Effector memory CD8-positive, alpha-beta T cell (primary cell): ENCODE data around the gene PRUNE2.

Experiments used
- ATAC-seq: fragments of 150-1000 bp; cut with Tn5 transposase; replicated peaks from 2 replicates; pipeline ENCODE4 v1.10.0; 2021; ENCODE audit warnings: mild to moderate bottlenecking, moderate library complexity
- DNase-seq, 3 experiments: peaks; one replicate each; pipeline ENCODE4 v3.0.0; 2021
- H3K27ac Mint-ChIP-seq, 2 donors: one replicate each; pipeline ENCODE4 v1.8.0; 2022; ENCODE audit warnings: mild to moderate bottlenecking in 2 of 2, mixed read lengths in 2 of 2, moderate library complexity in 2 of 2
- H3K27me3 Mint-ChIP-seq, 2 donors: one replicate each; pipeline ENCODE4 v1.8.0; 2022; ENCODE audit warnings: mixed read lengths in 2 of 2
- H3K36me3 Mint-ChIP-seq: one replicate; pipeline ENCODE4 v1.8.0; 2022; ENCODE audit warnings: mild to moderate bottlenecking, moderate library complexity, mixed read lengths; ENCODE audit not compliant: insufficient read depth
- H3K4me1 Mint-ChIP-seq, 2 donors: one replicate each; pipeline ENCODE4 v1.8.0; 2022; ENCODE audit warnings: low read depth in 2 of 2, mixed read lengths in 2 of 2
- H3K4me3 Mint-ChIP-seq, 2 donors: one replicate each; pipeline ENCODE4 v1.8.0; 2022; ENCODE audit warnings: mild to moderate bottlenecking in 2 of 2, mixed read lengths in 2 of 2, moderate library complexity in 2 of 2
- H3K9me3 Mint-ChIP-seq, 2 donors: one replicate each; pipeline ENCODE4 v1.8.0; 2022; ENCODE audit warnings: mixed read lengths in 2 of 2

The PRUNE2 gene

GRCh38 chr9:76827296-76828080, 78.4 kb downstream of the PRUNE2 start:
- Mint-ChIP-seq H3K27me3 (peaks cover 7 to 14% of the 10 kb centered on the region in 2 donors), H3K27ac (no peak overlapping the region)
- DNase-seq: no peak

GRCh38 chr9:76820431-76820830, 85.5 kb downstream of the PRUNE2 start:
- Mint-ChIP-seq H3K27ac (no peak overlapping the region), H3K4me1 (no peaks in the 10 kb centered on the region), H3K9me3 (no peaks in the 10 kb centered on the region), H3K4me3 (no peak overlapping the region), H3K27me3 (peaks cover 6 to 18% of the 10 kb centered on the region in 2 donors), H3K36me3 (no peaks in the 10 kb centered on the region)
- ATAC-seq (no peak), DNase-seq (no peak)

More at GRCh38 chr9:76827296-76828080, 78.4 kb downstream of the PRUNE2 start:
- no peaks in the 10 kb centered on the region for H3K9me3 Mint-ChIP-seq
- no peak overlapping the region for H3K4me3 Mint-ChIP-seq
- no peaks in the 10 kb centered on the region for H3K36me3 Mint-ChIP-seq
- ATAC-seq: no peak
- H3K4me1 Mint-ChIP-seq: no peaks in the 10 kb centered on the region

- DNase-seq (no peak), ATAC-seq (no peak)
- no peak overlapping the region for H3K4me3 Mint-ChIP-seq
- H3K4me1 Mint-ChIP-seq: no peaks in the 10 kb centered on the region
- H3K27me3 Mint-ChIP-seq: peaks cover 15 to 26% of the 10 kb centered on the region in 2 donors
- H3K36me3 Mint-ChIP-seq: no peaks in the 10 kb centered on the region
- H3K9me3 Mint-ChIP-seq: no peaks in the 10 kb centered on the region
- H3K27ac Mint-ChIP-seq: no peak overlapping the region
Measured at GRCh38 chr9:76818271-76818670, 87.6 kb downstream of the PRUNE2 start.

- H3K27me3 Mint-ChIP-seq: peaks cover 15 to 26% of the 10 kb centered on the region in 2 donors
- H3K4me1 Mint-ChIP-seq: no peaks in the 10 kb centered on the region
- ATAC-seq (no peak), DNase-seq (no peak)
- no peaks in the 10 kb centered on the region for H3K9me3 Mint-ChIP-seq
- H3K36me3 Mint-ChIP-seq: no peaks in the 10 kb centered on the region
- no peak overlapping the region for H3K4me3 Mint-ChIP-seq
- H3K27ac Mint-ChIP-seq: no peak overlapping the region
Measured at GRCh38 chr9:76817489-76817888, 88.4 kb downstream of the PRUNE2 start.

GRCh38 chr9:76812591-76812990, 93.3 kb downstream of the PRUNE2 start:
- Mint-ChIP-seq H3K9me3 (no peaks in the 10 kb centered on the region), H3K27ac (no peak overlapping the region)
- ATAC-seq: no peak

GRCh38 chr9:76810377-76810957, 95.4 kb downstream of the PRUNE2 start:
- no peak overlapping the region for H3K4me3 Mint-ChIP-seq
- H3K27ac Mint-ChIP-seq: no peak overlapping the region
- peaks cover 23 to 30% of the 10 kb centered on the region in 2 donors for H3K27me3 Mint-ChIP-seq
- H3K9me3 Mint-ChIP-seq: no peaks in the 10 kb centered on the region
- H3K36me3 Mint-ChIP-seq: no peaks in the 10 kb centered on the region
- ATAC-seq (no peak), DNase-seq (no peak)
- H3K4me1 Mint-ChIP-seq: no peaks in the 10 kb centered on the region

More at GRCh38 chr9:76812591-76812990, 93.3 kb downstream of the PRUNE2 start:
- H3K27me3 Mint-ChIP-seq: peaks cover 27 to 30% of the 10 kb centered on the region in 2 donors
- H3K4me1 Mint-ChIP-seq: no peaks in the 10 kb centered on the region
- no peak for DNase-seq
- no peaks in the 10 kb centered on the region for H3K36me3 Mint-ChIP-seq
- no peak overlapping the region for H3K4me3 Mint-ChIP-seq

GRCh38 chr9:76808636-76809035, 97.3 kb downstream of the PRUNE2 start:
- Mint-ChIP-seq H3K4me1 (no peaks in the 10 kb centered on the region), H3K36me3 (no peaks in the 10 kb centered on the region), H3K27ac (no peak overlapping the region), H3K4me3 (no peak overlapping the region), H3K9me3 (peaks cover 0 to 7% of the 10 kb centered on the region in 2 donors), H3K27me3 (peaks cover 15 to 33% of the 10 kb centered on the region in 2 donors)
- DNase-seq (no peak), ATAC-seq (no peak)

GRCh38 chr9:76803762-76804161, 102.2 kb downstream of the PRUNE2 start:
- no peak overlapping the region for H3K4me3 Mint-ChIP-seq
- ATAC-seq: no peak
- no peaks in the 10 kb centered on the region for H3K36me3 Mint-ChIP-seq
- no peaks in the 10 kb centered on the region for H3K4me1 Mint-ChIP-seq
- H3K27ac Mint-ChIP-seq: no peak overlapping the region
- DNase-seq: no peak
- peaks cover 0 to 7% of the 10 kb centered on the region in 2 donors for H3K9me3 Mint-ChIP-seq
- H3K27me3 Mint-ChIP-seq: peaks cover 6 to 30% of the 10 kb centered on the region in 2 donors

- ATAC-seq (no peak), DNase-seq (no peak)
- Mint-ChIP-seq H3K4me3 (no peak overlapping the region), H3K36me3 (no peaks in the 10 kb centered on the region), H3K27ac (no peak overlapping the region), H3K4me1 (no peaks in the 10 kb centered on the region), H3K9me3 (peaks cover 0 to 7% of the 10 kb centered on the region in 2 donors), H3K27me3 (peaks cover 0 to 29% of the 10 kb centered on the region in 2 donors)
Measured at GRCh38 chr9:76803083-76803482, 102.8 kb downstream of the PRUNE2 start.

GRCh38 chr9:76800901-76801300, 105.0 kb downstream of the PRUNE2 start:
- Mint-ChIP-seq H3K27me3 (peaks cover 9 to 35% of the 10 kb centered on the region in 2 donors), H3K4me3 (no peak overlapping the region), H3K4me1 (no peaks in the 10 kb centered on the region), H3K36me3 (no peaks in the 10 kb centered on the region), H3K9me3 (peaks cover 0 to 7% of the 10 kb centered on the region in 2 donors), H3K27ac (no peak overlapping the region)
- DNase-seq (no peak), ATAC-seq (no peak)

GRCh38 chr9:76799473-76799872, 106.4 kb downstream of the PRUNE2 start:
- Mint-ChIP-seq H3K4me3 (no peak overlapping the region), H3K36me3 (no peaks in the 10 kb centered on the region), H3K27ac (no peak overlapping the region), H3K27me3 (peaks cover 15 to 35% of the 10 kb centered on the region in 2 donors), H3K9me3 (no peaks in the 10 kb centered on the region), H3K4me1 (no peaks in the 10 kb centered on the region)
- no peak for ATAC-seq
- no peak for DNase-seq

GRCh38 chr9:76798527-76798926, 107.4 kb downstream of the PRUNE2 start:
- no peak for DNase-seq
- ATAC-seq: no peak
- H3K27ac Mint-ChIP-seq: no peak overlapping the region
- H3K4me3 Mint-ChIP-seq: no peak overlapping the region
- no peaks in the 10 kb centered on the region for H3K9me3 Mint-ChIP-seq
- no peaks in the 10 kb centered on the region for H3K36me3 Mint-ChIP-seq
- peaks cover 21 to 26% of the 10 kb centered on the region in 2 donors for H3K27me3 Mint-ChIP-seq
- H3K4me1 Mint-ChIP-seq: no peaks in the 10 kb centered on the region

GRCh38 chr9:76796296-76796695, 109.6 kb downstream of the PRUNE2 start:
- Mint-ChIP-seq H3K27me3 (peaks cover 21 to 31% of the 10 kb centered on the region in 2 donors), H3K36me3 (no peaks in the 10 kb centered on the region), H3K4me1 (no peaks in the 10 kb centered on the region), H3K9me3 (no peaks in the 10 kb centered on the region), H3K27ac (no peak overlapping the region), H3K4me3 (no peak overlapping the region)
- DNase-seq: no peak
- ATAC-seq: no peak
